H1 (cell line): ENCODE measurements around the gene RNU1-4. TPM values are rescaled to one million over a fixed set of nuclear protein-coding genes. Genes with fewer than 3 reads are reported as not detected.
"Not testable (repeated sequence)": the region's sequence is repeated elsewhere in the genome, so short reads cannot be mapped to it uniquely, and the experiment has no call there.

Experiments used
- CTCF ChIA-PET: fragments of 300-600 bp; sonication (Branson Sonifier 250); formaldehyde crosslinking; loops from one replicate; lab custom pipeline; 2021; ENCODE audit not compliant: partially characterized antibody; lab: Charles Lee
- POLR2A ChIA-PET: fragments of 300-600 bp; sonication (Branson Sonifier 250); formaldehyde crosslinking; loops from one replicate; lab custom pipeline; 2021; ENCODE audit warnings: inconsistent platforms; ENCODE audit not compliant: partially characterized antibody; lab: Charles Lee
- DNase-seq, 2 experiments: peaks; one replicate each; pipeline versions ENCODE4 v3.0.0 to v3.0.0-alpha.2; 2010 to 2022; ENCODE audit warnings: low spot score in 2 of 2, low read depth in 1 of 2, mixed read lengths in 1 of 2
- FAIRE-seq: peaks from 2 replicates; lab custom pipeline; 2011; peaks lifted over from hg19 to GRCh38; lab: Jason Lieb, UNC
- H2AFZ ChIP-seq: 2 replicates; pipeline ENCODE4 v1.8.1; 2012; ENCODE audit warnings: low read length, inconsistent platforms
- H2AK5ac ChIP-seq: 2 replicates; pipeline ENCODE4 v1.6.1; 2013; ENCODE audit warnings: low read depth, low read length
- H2BK120ac ChIP-seq: replicated peaks from 2 replicates; pipeline ENCODE3; 2013; ENCODE audit warnings: low read depth, low read length, inconsistent platforms
- H2BK12ac ChIP-seq: 2 replicates; pipeline ENCODE4 v1.6.1; 2013; ENCODE audit warnings: low read depth, low read length
- H2BK15ac ChIP-seq: 2 replicates; pipeline ENCODE4 v1.6.1; 2013; ENCODE audit warnings: low read length
- H2BK20ac ChIP-seq: 2 replicates; pipeline ENCODE4 v1.6.1; 2013; ENCODE audit warnings: low read length
- H2BK5ac ChIP-seq: 2 replicates; pipeline ENCODE4 v1.6.1; 2013; ENCODE audit warnings: low read depth, low read length
- H3K14ac ChIP-seq: 2 replicates; pipeline ENCODE4 v1.6.1; 2013; ENCODE audit warnings: inconsistent platforms; ENCODE audit not compliant: insufficient read length
- H3K18ac ChIP-seq: 2 replicates; pipeline ENCODE4 v1.6.1; 2013; ENCODE audit warnings: low read length; ENCODE audit errors: extremely low read depth
- H3K23ac ChIP-seq: 2 replicates; pipeline ENCODE4 v1.6.1; 2013; ENCODE audit warnings: inconsistent platforms; ENCODE audit not compliant: insufficient read length
- H3K23me2 ChIP-seq: 2 replicates; pipeline ENCODE4 v1.6.1; 2013; ENCODE audit warnings: low read depth, low read length
- H3K27ac ChIP-seq: 2 replicates; pipeline ENCODE4 v1.6.1; 2011; ENCODE audit warnings: low read depth, low read length, inconsistent platforms
- H3K27me3 ChIP-seq, 4 experiments: replicated peaks in 1 of 4; 1 replicate in 1 of 4; 2 replicates in 3 of 4; pipeline versions ENCODE4 v1.6.1 to v1.8.1; 2011 to 2013; ENCODE audit warnings: low read length in 3 of 4, mild to moderate bottlenecking in 3 of 4, inconsistent platforms in 2 of 4, mixed read lengths in 2 of 4, moderate library complexity in 1 of 4; ENCODE audit not compliant: control insufficient read depth in 3 of 4, insufficient read depth in 3 of 4; ENCODE audit errors: extremely low read depth in 1 of 4
- H3K36me3 ChIP-seq, 4 experiments: 2 replicates each; pipeline versions ENCODE4 v1.6.1 to v1.8.1; 2011 to 2013; ENCODE audit warnings: mild to moderate bottlenecking in 4 of 4, low read length in 3 of 4, moderate library complexity in 2 of 4, control low read depth in 1 of 4, inconsistent platforms in 1 of 4; ENCODE audit not compliant: insufficient read depth in 4 of 4, control insufficient read depth in 2 of 4
- H3K4ac ChIP-seq: replicated peaks from 2 replicates; pipeline ENCODE3; 2013; ENCODE audit warnings: low read length, low read depth, mixed read lengths, inconsistent platforms; ENCODE audit not compliant: insufficient read length
- H3K4me1 ChIP-seq, 4 experiments: replicated peaks in 1 of 4; 1 replicate in 1 of 4; 2 replicates in 3 of 4; pipeline versions ENCODE4 v1.6.1 to v1.8.1; 2011 to 2013; ENCODE audit warnings: low read length in 3 of 4, inconsistent platforms in 2 of 4, mixed read lengths in 1 of 4; ENCODE audit not compliant: insufficient read depth in 4 of 4, control insufficient read depth in 3 of 4
- H3K4me2 ChIP-seq, 2 experiments: 2 replicates each; pipeline versions ENCODE4 v1.6.1 to v1.8.1; 2011 to 2013; ENCODE audit warnings: low read depth in 2 of 2, low read length in 2 of 2, control low read depth in 1 of 2, inconsistent platforms in 1 of 2, mild to moderate bottlenecking in 1 of 2; ENCODE audit not compliant: insufficient read depth in 1 of 2
- H3K4me3 ChIP-seq, 4 experiments: fragments of 200-600, 300-600 bp in 1 of 4; sonication (generic), shearing (Covaris generic), sonication (Bioruptor Twin) in 1 of 4; 2 replicates each; pipeline versions ENCODE4 v1.5.1 to v1.8.1; 2011 to 2016; ENCODE audit warnings: low read length in 4 of 4, low read depth in 3 of 4, control low read depth in 2 of 4, inconsistent platforms in 2 of 4, mild to moderate bottlenecking in 2 of 4, mixed read lengths in 1 of 4, moderate library complexity in 1 of 4; ENCODE audit not compliant: insufficient read depth in 2 of 4; ENCODE audit errors: extremely low read depth in 1 of 4
- H3K56ac ChIP-seq: replicated peaks from 2 replicates; pipeline ENCODE3; 2013; ENCODE audit warnings: low read depth, mild to moderate bottlenecking, mixed read lengths, low read length, inconsistent platforms; ENCODE audit not compliant: insufficient read length
- H3K79me1 ChIP-seq: 2 replicates; pipeline ENCODE4 v1.6.1; 2013; ENCODE audit warnings: low read depth, low read length, control low read depth
- H3K79me2 ChIP-seq, 2 experiments: 2 replicates each; pipeline versions ENCODE4 v1.6.1 to v1.8.1; 2012 to 2013; ENCODE audit warnings: low read length in 2 of 2, mild to moderate bottlenecking in 2 of 2, inconsistent platforms in 1 of 2; ENCODE audit not compliant: insufficient read depth in 2 of 2, control insufficient read depth in 1 of 2
- H3K9ac ChIP-seq, 4 experiments: replicated peaks in 1 of 4; 1 replicate in 1 of 4; 2 replicates in 3 of 4; pipeline versions ENCODE4 v1.6.1 to v1.8.1; 2011 to 2013; ENCODE audit warnings: low read depth in 3 of 4, low read length in 3 of 4, control low read depth in 2 of 4, mild to moderate bottlenecking in 2 of 4, moderate library complexity in 2 of 4, inconsistent platforms in 1 of 4; ENCODE audit errors: extremely low read depth in 1 of 4
- H3K9me3 ChIP-seq, 2 experiments: 2 replicates each; pipeline versions ENCODE4 v1.6.1 to v1.8.1; 2012 to 2013; ENCODE audit warnings: mild to moderate bottlenecking in 2 of 2, moderate library complexity in 2 of 2, control low read depth in 1 of 2, inconsistent platforms in 1 of 2, low read depth in 1 of 2, low read length in 1 of 2, mixed read lengths in 1 of 2; ENCODE audit not compliant: insufficient read depth in 2 of 2
- H4K20me1 ChIP-seq, 2 experiments: replicated peaks in 1 of 2; 2 replicates each; pipeline versions ENCODE3 to v1.8.1; 2011 to 2013; ENCODE audit warnings: inconsistent platforms in 2 of 2, low read length in 2 of 2, mild to moderate bottlenecking in 1 of 2; ENCODE audit not compliant: insufficient read depth in 2 of 2, control insufficient read depth in 1 of 2
- H4K5ac ChIP-seq: 2 replicates; pipeline ENCODE4 v1.6.1; 2013; ENCODE audit warnings: low read length, low read depth, mixed read lengths, inconsistent platforms; ENCODE audit not compliant: insufficient read length
- H4K8ac ChIP-seq: 2 replicates; pipeline ENCODE4 v1.8.0; 2013; ENCODE audit warnings: mild to moderate bottlenecking, moderate library complexity, low read length, inconsistent platforms; ENCODE audit not compliant: insufficient read depth; ENCODE audit errors: extremely low read depth
- H4K91ac ChIP-seq: replicated peaks from 2 replicates; pipeline ENCODE3; 2013; ENCODE audit warnings: low read length, mixed read lengths, inconsistent platforms; ENCODE audit not compliant: insufficient read length
- WGBS, 2 experiments: shearing (Covaris generic) in 1 of 2; methylation state at CpG; one replicate each; pipeline versions ENCODE4 v1.1.6 to v1.1.7; 2013 to 2015; ENCODE audit warnings: low lambda C conversion rate in 2 of 2, mixed read lengths in 2 of 2, inconsistent platforms in 1 of 2, low coverage in 1 of 2, missing lambda C conversion rate in 1 of 2; ENCODE audit not compliant: insufficient replicate concordance in 2 of 2, insufficient coverage in 1 of 2, insufficient read length in 1 of 2; ENCODE audit errors: extremely low coverage in 1 of 2, missing lambda C conversion rate in 1 of 2; 5-methylcytosine and 5-hydroxymethylcytosine counted together
- polyA plus RNA-seq, 7 experiments: library from polyadenylated mRNA; depleted of rRNA in 3 of 7; stranded (reverse) in 5 of 7; unstranded in 2 of 7; fragments of >200 nt in 5 of 7; fragments of 200-250 nt in 2 of 7; gene quantifications; 1 replicate in 5 of 7; 2 replicates in 1 of 7; 4 replicates in 1 of 7; pipeline versions ENCODE4 v1.2.1 to v1.2.3, GENCODE V29; 2011 to 2013; ENCODE audit warnings: missing spikeins in 2 of 7, mixed read lengths in 2 of 7
- total RNA-seq: library from RNA; stranded (reverse); fragmentation: NEBNext Ultra II Directional; extraction: Animal tissue kit (Norgen Biotek cat#: 25700); gene quantifications from 2 replicates; pipeline ENCODE4 v1.2.1, GENCODE V29; 2021

RNU1-4 gene
- total and polyA plus RNA-seq, 2 of the 8 experiments (the other 6 are each of a cell fraction or from before 2014, with no cell fraction given) = 145 to 1,303 TPM

GRCh38 chr1:16758060-16758459, 17.7 kb downstream of the RNU1-4 start:
- not testable (repeated sequence) for H3K9me3 ChIP-seq

GRCh38 chr1:16759041-16759493, 18.8 kb downstream of the RNU1-4 start:
- H4K20me1 ChIP-seq, H2BK5ac ChIP-seq, H3K56ac ChIP-seq, FAIRE-seq, H2BK120ac ChIP-seq, H3K14ac ChIP-seq, H3K27ac ChIP-seq, H2BK15ac ChIP-seq, H4K5ac ChIP-seq, H4K8ac ChIP-seq, H2BK12ac ChIP-seq, CTCF ChIA-PET, H3K9ac ChIP-seq, H3K23me2 ChIP-seq, H4K91ac ChIP-seq, H3K4me1 ChIP-seq, H3K4me3 ChIP-seq, H3K79me1 ChIP-seq, H3K27me3 ChIP-seq, H3K36me3 ChIP-seq, H2BK20ac ChIP-seq, H3K4ac ChIP-seq, H2AFZ ChIP-seq, H3K23ac ChIP-seq, POLR2A ChIA-PET, H2AK5ac ChIP-seq, H3K18ac ChIP-seq, H3K79me2 ChIP-seq, H3K9me3 ChIP-seq: not testable (repeated sequence)
- peak overlapping the region in 1 of 2 experiments; percentile 31; a peak in 1 of 4 replicates for H3K4me2 ChIP-seq
- 80% methylated on average over 30 of the region's 40 CpGs; no CpG with 5 or more reads in 1 of the 2 experiments for WGBS, 2 experiments
- peak in 1 of 2 experiments; percentile 66 for DNase-seq

More at GRCh38 chr1:16758060-16758459, 17.7 kb downstream of the RNU1-4 start:
- H3K36me3 ChIP-seq, H3K23ac ChIP-seq, H3K4me1 ChIP-seq, H3K27ac ChIP-seq, H3K14ac ChIP-seq, H3K18ac ChIP-seq, H2AFZ ChIP-seq, H4K5ac ChIP-seq, H2BK5ac ChIP-seq, H2BK12ac ChIP-seq, H3K56ac ChIP-seq, H3K27me3 ChIP-seq, H4K8ac ChIP-seq, H3K79me2 ChIP-seq, H4K91ac ChIP-seq, H2BK120ac ChIP-seq, H2BK15ac ChIP-seq, H3K79me1 ChIP-seq, H2AK5ac ChIP-seq, H3K4ac ChIP-seq, H4K20me1 ChIP-seq, H2BK20ac ChIP-seq, POLR2A ChIA-PET, H3K4me3 ChIP-seq, FAIRE-seq, H3K4me2 ChIP-seq, CTCF ChIA-PET, H3K9ac ChIP-seq, H3K23me2 ChIP-seq: not testable (repeated sequence)
- peak in 1 of 2 experiments; percentile 39 for DNase-seq
- 100% methylated on average over 1 of the region's 5 CpGs; no CpG with 5 or more reads in 1 of the 2 experiments for WGBS, 2 experiments
